ENCODE results near the gene ATRAID.

ATRAID gene

GRCh38 chr2:27198627-27199026 lies 13.2 kb upstream of the ATRAID start:
- no peak overlapping the region for H3K4me3 ChIP-seq (ENCODE audit: low read depth, low read length)
- in situ Hi-C loops (cut with HindIII; ENCODE audit: low sequenced_read_pairs) = no loop called here
- DNase-seq (ENCODE audit: low read depth, low spot score) = no peak
- TF ChIP-seq CTCF (IDR thresholded peaks at IDR 0.05; ENCODE audit: low read depth, low read length) = no peak

- no peak overlapping the region for H3K4me3 ChIP-seq (ENCODE audit: low read depth, low read length)
- TF ChIP-seq CTCF (IDR thresholded peaks at IDR 0.05; ENCODE audit: low read depth, low read length) = no peak
- in situ Hi-C loops (cut with HindIII; ENCODE audit: low sequenced_read_pairs) = no loop called here
- DNase-seq (ENCODE audit: low read depth, low spot score) = no peak
Observed at GRCh38 chr2:27199241-27199640, 12.6 kb upstream of the ATRAID start.

DNA sequence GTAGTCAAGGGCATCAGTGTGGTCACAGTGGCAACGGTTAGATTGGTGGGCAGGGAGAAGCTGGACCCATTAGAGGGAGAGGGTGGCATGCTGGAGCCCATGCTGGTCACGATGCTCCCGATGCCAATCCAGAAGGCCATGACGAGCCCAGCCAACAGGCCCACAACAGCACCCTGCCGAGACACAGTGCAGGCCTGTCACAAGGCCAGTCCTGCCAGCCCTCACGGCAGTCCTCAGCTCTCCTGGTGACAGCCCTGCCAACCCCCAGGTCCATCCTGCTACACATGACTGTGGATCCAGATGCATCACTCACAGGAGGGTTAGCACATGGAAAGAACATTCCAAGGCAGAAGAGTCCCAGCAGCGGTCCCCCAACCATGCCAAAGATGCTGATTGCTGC lies 10.2 kb upstream of the ATRAID start:
- no peak overlapping the region for H3K4me3 ChIP-seq (ENCODE audit: low read depth, low read length)
- DNase-seq (ENCODE audit: low read depth, low spot score) = no peak
- TF ChIP-seq CTCF (IDR thresholded peaks at IDR 0.05; ENCODE audit: low read depth, low read length) = no peak
- in situ Hi-C loops (cut with HindIII; ENCODE audit: low sequenced_read_pairs) = no loop called here

DNA sequence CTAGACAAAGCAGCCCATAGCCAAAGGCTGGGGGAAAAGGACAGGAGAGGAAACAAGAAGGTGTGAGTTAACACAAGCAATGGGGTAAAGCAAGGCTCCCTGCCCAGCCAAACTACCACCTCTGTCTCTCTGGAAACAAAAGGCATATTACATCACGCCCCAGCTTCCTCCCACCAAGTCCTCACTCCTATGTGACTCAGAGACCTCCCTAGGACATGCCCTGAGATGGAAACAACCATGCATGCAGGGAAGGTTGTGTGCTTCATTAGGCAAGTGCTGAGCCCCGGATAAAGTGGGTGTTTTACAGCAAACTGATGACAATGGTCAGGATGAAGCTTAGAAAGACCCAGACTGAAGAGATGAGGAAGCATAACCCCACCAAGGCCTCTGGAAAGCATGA lies 9.0 kb upstream of the ATRAID start:
- no peak overlapping the region for H3K4me3 ChIP-seq (ENCODE audit: low read depth, low read length)
- TF ChIP-seq CTCF (IDR thresholded peaks at IDR 0.05; ENCODE audit: low read depth, low read length) = no peak
- in situ Hi-C loops (cut with HindIII; ENCODE audit: low sequenced_read_pairs) = no loop called here
- peak; percentile 22 for DNase-seq (ENCODE audit: low read depth, low spot score)

DNA sequence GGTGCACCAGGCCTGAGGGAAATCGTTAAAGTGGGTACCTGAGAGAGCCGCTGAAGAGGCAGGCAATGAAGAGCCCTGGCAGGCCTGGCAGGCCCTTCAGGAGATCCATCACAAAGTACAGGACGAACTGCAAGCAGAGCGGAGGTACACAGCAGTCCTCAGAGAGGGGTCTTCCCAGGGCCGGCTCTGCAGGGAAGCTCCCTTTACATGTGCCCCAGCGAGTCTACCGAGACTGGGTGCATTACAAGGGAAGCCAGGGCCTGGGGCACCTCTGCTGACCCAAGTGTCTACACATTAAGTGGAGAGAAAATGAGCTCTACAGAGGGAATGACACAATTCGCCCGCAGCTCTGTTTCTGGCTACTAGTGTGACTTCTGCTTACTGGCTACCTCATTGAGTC lies 8.1 kb upstream of the ATRAID start:
- in situ Hi-C loops (cut with HindIII; ENCODE audit: low sequenced_read_pairs) = no loop called here
- no peak for DNase-seq (ENCODE audit: low read depth, low spot score)

DNA sequence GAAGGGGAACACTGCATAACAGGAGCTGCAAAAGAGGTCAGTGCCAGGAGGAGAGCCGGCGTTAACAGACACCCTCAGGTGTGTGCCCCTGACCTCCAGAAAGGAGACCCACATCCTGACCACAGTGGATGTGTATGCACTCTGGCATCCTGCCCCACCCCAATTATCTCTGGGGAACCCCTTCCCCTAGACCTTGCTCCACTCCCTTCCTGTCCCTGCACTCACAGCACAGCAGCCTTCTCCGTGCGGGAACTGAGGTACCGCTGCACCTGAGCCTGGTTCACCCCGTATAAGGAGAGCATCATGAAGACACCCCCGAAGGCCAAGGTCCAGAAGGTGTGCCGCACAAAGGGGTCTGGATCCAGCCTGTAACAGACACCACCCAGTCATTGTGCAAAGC lies 7.3 kb upstream of the ATRAID start:
- in situ Hi-C loops (cut with HindIII; ENCODE audit: low sequenced_read_pairs) = no loop called here
- no peak overlapping the region for H3K4me3 ChIP-seq (ENCODE audit: low read depth, low read length)
- DNase-seq (ENCODE audit: low read depth, low spot score) = no peak
- no peak for TF ChIP-seq CTCF (IDR thresholded peaks at IDR 0.05; ENCODE audit: low read depth, low read length)

More for the DNA sequence above, 8.1 kb upstream of the ATRAID start:
- H3K4me3 ChIP-seq (ENCODE audit: low read depth, low read length) = no peak overlapping the region
- no peak for TF ChIP-seq CTCF (IDR thresholded peaks at IDR 0.05; ENCODE audit: low read depth, low read length)

DNA sequence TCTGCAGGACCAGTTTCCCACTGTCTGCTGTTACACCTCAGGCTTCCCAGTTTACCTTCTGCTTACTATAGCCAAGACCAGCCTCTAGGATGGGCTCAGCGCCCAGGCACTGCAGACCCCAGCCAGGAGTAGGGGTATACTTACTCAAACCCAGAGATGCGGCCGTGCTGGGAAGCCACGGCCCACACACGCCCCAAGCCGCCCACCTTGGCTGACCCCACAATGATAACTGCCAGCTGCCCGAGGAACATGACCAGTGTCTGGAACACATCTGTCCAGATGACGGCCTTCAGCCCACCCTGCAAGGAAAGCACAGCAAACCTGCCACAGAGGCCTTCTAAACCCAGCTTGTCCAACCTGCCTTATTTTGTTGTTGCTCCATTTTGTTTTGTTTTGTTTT lies 6.6 kb upstream of the ATRAID start:
- TF ChIP-seq CTCF (IDR thresholded peaks at IDR 0.05; ENCODE audit: low read depth, low read length) = no peak
- in situ Hi-C loops (cut with HindIII; ENCODE audit: low sequenced_read_pairs) = no loop called here
- H3K4me3 ChIP-seq (ENCODE audit: low read depth, low read length) = no peak overlapping the region
- DNase-seq (ENCODE audit: low read depth, low spot score) = no peak
